ENCODE results near the gene STK16.

STK16 gene

GRCh38 chr2:219213486-219214071 is 31.7 kb upstream of the STK16 start:
- no peak for DNase-seq (ENCODE audit: low read depth in 2 of 2)

- no peak for DNase-seq (ENCODE audit: low read depth in 2 of 2)
Measured at GRCh38 chr2:219214141-219214540, 31.1 kb upstream of the STK16 start.

GRCh38 chr2:219214786-219215185 is 30.5 kb upstream of the STK16 start:
- DNase-seq (ENCODE audit: low read depth in 2 of 2): no peak

- no peak for DNase-seq (ENCODE audit: low read depth in 2 of 2)
Measured at GRCh38 chr2:219215871-219216534, 29.3 kb upstream of the STK16 start.

GRCh38 chr2:219216535-219216915 is 28.8 kb upstream of the STK16 start:
- no peak for DNase-seq (ENCODE audit: low read depth in 2 of 2)

- no peak for DNase-seq (ENCODE audit: low read depth in 2 of 2)
Measured at GRCh38 chr2:219218217-219218731, 27.0 kb upstream of the STK16 start.

GRCh38 chr2:219218732-219219701 is 26.3 kb upstream of the STK16 start, which contains the start of gene ABCB6:
Gene ABCB6 (minus strand): TSS chr2:219218958. CDS start chr2:219218673, 285 bp downstream.
- peak; percentile 83 to 84 for DNase-seq (ENCODE audit: low read depth in 2 of 2)

- DNase-seq (ENCODE audit: low read depth in 2 of 2): no peak
Measured at GRCh38 chr2:219219784-219220532, 25.3 kb upstream of the STK16 start.

GRCh38 chr2:219220652-219221402 is 24.5 kb upstream of the STK16 start:
- DNase-seq (ENCODE audit: low read depth in 2 of 2): no peak

GRCh38 chr2:219221957-219222518 is 23.2 kb upstream of the STK16 start:
- DNase-seq (ENCODE audit: low read depth in 2 of 2): no peak

- no peak for DNase-seq (ENCODE audit: low read depth in 2 of 2)
Measured at GRCh38 chr2:219223831-219224610, 21.3 kb upstream of the STK16 start.

GRCh38 chr2:219225350-219225749 is 19.9 kb upstream of the STK16 start:
- DNase-seq (ENCODE audit: low read depth in 2 of 2): no peak

GRCh38 chr2:219228041-219228910 is 17.0 kb upstream of the STK16 start:
- no peak for DNase-seq (ENCODE audit: low read depth in 2 of 2)

- no peak for DNase-seq (ENCODE audit: low read depth in 2 of 2)
Measured at GRCh38 chr2:219228911-219229304, 16.4 kb upstream of the STK16 start.

- DNase-seq (ENCODE audit: low read depth in 2 of 2): peak; percentile 97 to 98
Measured at GRCh38 chr2:219229305-219230058, 15.8 kb upstream of the STK16 start, which contains the start of the genes ANKZF1 and ATG9A. Gene ANKZF1 (plus strand): TSS chr2:219229806. CDS start chr2:219230258, 452 bp downstream. Gene ATG9A (minus strand): TSS chr2:219229636. CDS start chr2:219228024, 1,612 bp downstream.

GRCh38 chr2:219230059-219230540 is 15.2 kb upstream of the STK16 start:
- no peak for DNase-seq (ENCODE audit: low read depth in 2 of 2)

- no peak for DNase-seq (ENCODE audit: low read depth in 2 of 2)
Measured at GRCh38 chr2:219234331-219234730, 10.9 kb upstream of the STK16 start.

Measured in stimulated activated CD8-positive, alpha-beta memory T cell treated with anti-CD3 and anti-CD28 coated beads, Interleukin-7, amount 100 ng/mL, for 4 hours (primary cell).